Caco-2 (cell line): ENCODE measurements around the gene PIGS. TPM values are rescaled to one million over a fixed set of nuclear protein-coding genes. Genes with fewer than 3 reads are reported as not detected.

Experiments
- BruUV-seq: library from RNA; stranded (reverse); fragments of 400-500 nt; replicated peaks from 2 replicates; lab custom pipeline; 2021; lab: Mats Ljungman, UMichigan
- CTCF ChIA-PET: fragments of 300-600 bp; sonication (Branson Sonifier 250); formaldehyde crosslinking; loops from one replicate; lab custom pipeline; 2022; ENCODE audit warnings: antibody characterized with exemption; lab: Charles Lee
- POLR2A ChIA-PET: fragments of 300-600 bp; sonication (Branson Sonifier 250); formaldehyde crosslinking; loops from one replicate; lab custom pipeline; 2022; ENCODE audit warnings: antibody characterized with exemption; lab: Charles Lee
- DNase-seq, 2 experiments: peaks; one replicate each; pipeline versions ENCODE4 v3.0.0 to v3.0.0-alpha.2; 2020 to 2022
- H3K27me3 ChIP-seq: replicated peaks from 2 replicates; pipeline ENCODE4 v1.6.0; 2011; ENCODE audit warnings: low read length; ENCODE audit not compliant: control insufficient read depth, insufficient read depth
- H3K36me3 ChIP-seq: 2 replicates; pipeline ENCODE4 v1.5.1; 2011; ENCODE audit warnings: low read length; ENCODE audit not compliant: control insufficient read depth, insufficient read depth
- H3K4me1 ChIP-seq: fragments of 250-450 bp; sonication (Bioruptor Pico); 2 replicates; pipeline ENCODE4 v1.5.1; 2020; ENCODE audit warnings: mild to moderate bottlenecking
- H3K4me3 ChIP-seq: 2 replicates; pipeline ENCODE4 v1.5.1; 2011; ENCODE audit warnings: low read depth, mild to moderate bottlenecking, control low read depth, low read length
- H3K9me3 ChIP-seq: fragments of 250-450 bp; sonication (Bioruptor Pico); 2 replicates; pipeline ENCODE4 v1.5.1; 2020; ENCODE audit warnings: mild to moderate bottlenecking, moderate library complexity
- H3K27ac Mint-ChIP-seq: one replicate; pipeline ENCODE4 v1.8.0; 2022; ENCODE audit warnings: mixed read lengths; ENCODE audit not compliant: unreplicated experiment
- H3K27me3 Mint-ChIP-seq: one replicate; pipeline ENCODE4 v1.8.0; 2022; ENCODE audit warnings: mixed read lengths; ENCODE audit not compliant: insufficient read depth, unreplicated experiment
- H3K36me3 Mint-ChIP-seq: one replicate; pipeline ENCODE4 v1.8.0; 2022; ENCODE audit warnings: mild to moderate bottlenecking, mixed read lengths; ENCODE audit not compliant: insufficient read depth, unreplicated experiment
- H3K4me1 Mint-ChIP-seq: one replicate; pipeline ENCODE4 v1.8.0; 2022; ENCODE audit warnings: low read depth, mixed read lengths; ENCODE audit not compliant: unreplicated experiment
- H3K4me3 Mint-ChIP-seq: one replicate; pipeline ENCODE4 v1.8.0; 2022; ENCODE audit warnings: mild to moderate bottlenecking, moderate library complexity, mixed read lengths; ENCODE audit not compliant: unreplicated experiment
- H3K9me3 Mint-ChIP-seq: one replicate; pipeline ENCODE4 v1.8.0; 2022; ENCODE audit warnings: mixed read lengths; ENCODE audit not compliant: unreplicated experiment
- intact Hi-C: fragments of 100-400 bp; cut with micrococcal nuclease; formaldehyde crosslinking; loops from one replicate; pipeline ENCODE4 v1.10.0; 2022; ENCODE audit not compliant: unreplicated experiment
- total RNA-seq: library from RNA; stranded (reverse); gene quantifications from 2 replicates; pipeline ENCODE4 v1.2.3, GENCODE V29; 2022
- TF ChIP-seq, protein P1 (sequence below), 2 experiments: fragments of 200-600 bp in 1 of 2; IDR thresholded peaks; 1 replicate in 1 of 2; 2 replicates in 1 of 2; pipeline versions ENCODE4 v1.5.1 to v1.8.0; 2011 to 2022; ENCODE audit warnings: antibody characterized with exemption in 1 of 2, control low read depth in 1 of 2, inconsistent platforms in 1 of 2, low read depth in 1 of 2, low read length in 1 of 2, mild to moderate bottlenecking in 1 of 2, moderate library complexity in 1 of 2; ENCODE audit not compliant: insufficient read depth in 1 of 2, severe bottlenecking in 1 of 2, unreplicated experiment in 1 of 2

The PIGS gene
- total RNA-seq, 1 experiment from 2014 or later, result 99.6 TPM

DNA sequence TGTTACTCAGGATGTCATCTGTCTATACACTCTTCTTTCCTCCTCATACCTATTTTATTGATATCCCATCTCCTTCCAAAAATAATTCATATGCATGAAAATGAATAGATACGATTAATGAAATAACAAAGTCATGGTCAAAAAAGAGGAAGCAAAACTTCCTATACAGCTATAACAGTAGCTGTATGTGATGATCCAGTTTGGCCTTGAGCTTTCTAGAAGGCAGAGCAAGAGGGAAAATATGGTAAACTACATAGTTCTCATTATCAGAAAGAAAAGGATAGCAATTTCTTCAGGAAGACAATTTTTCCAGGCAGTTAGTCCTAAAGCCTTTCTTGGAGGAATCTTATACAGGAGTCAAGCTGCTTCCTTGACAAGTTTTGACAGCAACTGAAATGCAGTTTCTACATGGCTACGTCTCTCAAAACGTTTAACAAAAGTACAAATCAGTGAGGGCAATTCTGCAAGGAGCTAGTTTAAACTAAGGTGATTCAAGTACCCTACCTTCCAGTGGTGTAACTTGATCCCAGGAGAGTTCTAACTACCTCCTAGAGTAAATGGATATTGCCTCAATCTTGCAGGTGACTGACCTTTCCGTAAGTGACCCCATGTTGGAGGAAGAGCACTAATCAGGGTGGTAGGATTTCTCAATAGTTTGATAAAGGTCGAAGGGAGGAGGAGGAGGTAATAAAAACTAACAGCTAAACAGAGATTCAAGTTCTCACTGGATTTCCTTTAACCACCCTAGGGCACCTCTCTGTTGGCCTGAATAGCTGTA is 26.5 kb upstream of the PIGS start:
- ChIA-PET POLR2A (interaction anchor here (0.5 to 2.0 kb wide), 3 partner anchors 26 to 122 kb away, joined by 6 to 7 read pairs (median 7); partner anchors contain the start of genes PIGS, PROCA1 and RPL23A), CTCF (interaction anchor here (0.7 kb wide), 1 partner anchor 131 kb away, joined by 3 read pairs; the partner anchor contains the start of gene NEK8)
- H3K36me3 Mint-ChIP-seq, result peaks cover 47% of the 10 kb centered on the region

DNA sequence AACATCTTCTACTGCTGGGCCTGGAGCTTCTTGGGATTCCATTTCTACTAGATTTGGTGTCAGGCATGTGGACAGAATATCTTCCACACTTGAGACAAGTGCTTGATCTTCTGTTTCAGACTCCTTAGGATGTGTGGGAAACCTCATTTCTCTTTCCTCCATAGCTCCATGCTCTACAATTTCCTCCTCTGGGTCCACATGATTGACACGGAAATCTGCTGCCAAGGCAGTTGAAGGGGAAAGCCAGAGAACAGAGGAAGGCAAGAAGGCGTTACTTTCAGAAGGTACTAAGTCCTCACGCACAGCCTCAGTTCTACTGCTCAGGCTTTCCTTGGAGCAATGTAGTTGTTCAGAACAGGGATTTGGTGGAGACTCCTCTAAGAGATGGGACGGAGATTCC is 20.9 kb upstream of the PIGS start:
- Histone ChIP-seq H3K4me1 (no peaks in the 10 kb centered on the region), H3K9me3 (no peaks in the 10 kb centered on the region), H3K36me3 (peaks cover 5% of the 10 kb centered on the region), H3K27me3 (no peaks in the 10 kb centered on the region), H3K4me3 (no peak overlapping the region)
- Mint-ChIP-seq H3K27ac (no peak overlapping the region), H3K27me3 (no peaks in the 10 kb centered on the region), H3K9me3 (no peaks in the 10 kb centered on the region), H3K4me3 (no peak overlapping the region), H3K36me3 (peaks cover 62% of the 10 kb centered on the region), H3K4me1 (peaks cover under 1% of the 10 kb centered on the region)
- ChIA-PET CTCF (interaction anchor here (0.5 kb wide), 1 partner anchor 33 kb away, joined by 3 read pairs; no protein-coding TSS in a partner anchor), POLR2A (no interaction called here)
- DNase-seq, result peak in 1 of 2 experiments; percentile 11
- TSS peak; percentile 1 for BruUV-seq
- TF ChIP-seq, protein P1, sequence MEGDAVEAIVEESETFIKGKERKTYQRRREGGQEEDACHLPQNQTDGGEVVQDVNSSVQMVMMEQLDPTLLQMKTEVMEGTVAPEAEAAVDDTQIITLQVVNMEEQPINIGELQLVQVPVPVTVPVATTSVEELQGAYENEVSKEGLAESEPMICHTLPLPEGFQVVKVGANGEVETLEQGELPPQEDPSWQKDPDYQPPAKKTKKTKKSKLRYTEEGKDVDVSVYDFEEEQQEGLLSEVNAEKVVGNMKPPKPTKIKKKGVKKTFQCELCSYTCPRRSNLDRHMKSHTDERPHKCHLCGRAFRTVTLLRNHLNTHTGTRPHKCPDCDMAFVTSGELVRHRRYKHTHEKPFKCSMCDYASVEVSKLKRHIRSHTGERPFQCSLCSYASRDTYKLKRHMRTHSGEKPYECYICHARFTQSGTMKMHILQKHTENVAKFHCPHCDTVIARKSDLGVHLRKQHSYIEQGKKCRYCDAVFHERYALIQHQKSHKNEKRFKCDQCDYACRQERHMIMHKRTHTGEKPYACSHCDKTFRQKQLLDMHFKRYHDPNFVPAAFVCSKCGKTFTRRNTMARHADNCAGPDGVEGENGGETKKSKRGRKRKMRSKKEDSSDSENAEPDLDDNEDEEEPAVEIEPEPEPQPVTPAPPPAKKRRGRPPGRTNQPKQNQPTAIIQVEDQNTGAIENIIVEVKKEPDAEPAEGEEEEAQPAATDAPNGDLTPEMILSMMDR (IDR thresholded peaks at IDR 0.05; ENCODE audit: insufficient read depth in 1 of 2, low read depth in 1 of 2, low read length in 1 of 2, severe bottlenecking in 1 of 2, unreplicated experiment in 1 of 2), result no peak
- intact Hi-C loops, result loop anchor here (10.0 kb wide), 1 partner anchor 53 kb away; the partner anchor contains the start of gene BLTP2

More for the DNA sequence above, 26.5 kb upstream of the PIGS start:
- H3K9me3 Mint-ChIP-seq, result no peaks in the 10 kb centered on the region
- H3K4me1 Mint-ChIP-seq, result peaks cover 15% of the 10 kb centered on the region
- no peak for DNase-seq
- Histone ChIP-seq H3K4me3 (peak overlapping the region; percentile 86), H3K9me3 (no peaks in the 10 kb centered on the region), H3K27me3 (no peaks in the 10 kb centered on the region), H3K36me3 (no peaks in the 10 kb centered on the region), H3K4me1 (peaks cover 6% of the 10 kb centered on the region)
- intact Hi-C loops, result loop anchor here (2.0 to 10.0 kb wide), 2 partner anchors 21 to 47 kb away; partner anchors contain the start of genes ALDOC and BLTP2
- no peaks in the 10 kb centered on the region for H3K27me3 Mint-ChIP-seq
- peak overlapping the region; percentile 96 for H3K4me3 Mint-ChIP-seq
- BruUV-seq, result no TSS peak
- peak overlapping the region; percentile 99 for H3K27ac Mint-ChIP-seq
- TF ChIP-seq, protein P1 (IDR thresholded peaks at IDR 0.05; ENCODE audit: insufficient read depth in 1 of 2, low read depth in 1 of 2, low read length in 1 of 2, severe bottlenecking in 1 of 2, unreplicated experiment in 1 of 2), result no peak

GRCh38 chr17:28585851-28586250 is 14.5 kb upstream of the PIGS start:
- POLR2A ChIA-PET, result interaction anchor here (1.0 kb wide), 2 partner anchors 9 to 25 kb away, joined by 3 to 4 read pairs; partner anchors contain the start of gene ALDOC
- Mint-ChIP-seq H3K27ac (peak overlapping the region; percentile 43), H3K4me3 (no peak overlapping the region)

More at GRCh38 chr17:28585851-28586250, 14.5 kb upstream of the PIGS start:
- Histone ChIP-seq H3K9me3 (no peaks in the 10 kb centered on the region), H3K27me3 (no peaks in the 10 kb centered on the region), H3K4me1 (no peaks in the 10 kb centered on the region), H3K36me3 (peaks cover 12% of the 10 kb centered on the region), H3K4me3 (no peak overlapping the region)
- no TSS peak for BruUV-seq
- Mint-ChIP-seq H3K27me3 (no peaks in the 10 kb centered on the region), H3K4me1 (peaks cover 6% of the 10 kb centered on the region), H3K36me3 (peaks cover 45% of the 10 kb centered on the region), H3K9me3 (no peaks in the 10 kb centered on the region)
- peak in 1 of 2 experiments; percentile 30 for DNase-seq
- intact Hi-C loops, result no loop called here
- CTCF ChIA-PET, result no interaction called here
- TF ChIP-seq, protein P1 (IDR thresholded peaks at IDR 0.05; ENCODE audit: insufficient read depth in 1 of 2, low read depth in 1 of 2, low read length in 1 of 2, severe bottlenecking in 1 of 2, unreplicated experiment in 1 of 2), result no peak
